Brain microvascular endothelial cell (primary cell): ENCODE measurements around the gene DEGS1.

ENCODE experiments used
- DNase-seq: peaks from one replicate; pipeline ENCODE4 v3.0.0-alpha.2; 2020
- H3K27ac ChIP-seq: fragments of 250-450 bp; sonication (Bioruptor Pico); 2 replicates; pipeline ENCODE4 v1.5.1; 2020; ENCODE audit warnings: mild to moderate bottlenecking, moderate library complexity
- H3K27me3 ChIP-seq: fragments of 250-450 bp; sonication (Bioruptor Pico); replicated peaks from 2 replicates; pipeline ENCODE4 v1.5.1; 2020; ENCODE audit warnings: mild to moderate bottlenecking
- H3K36me3 ChIP-seq: fragments of 250-450 bp; sonication (Bioruptor Pico); replicated peaks from 2 replicates; pipeline ENCODE4 v1.5.1; 2020; ENCODE audit warnings: mild to moderate bottlenecking
- H3K4me3 ChIP-seq: 2 replicates; pipeline ENCODE4 v1.5.1; 2011; ENCODE audit warnings: low read depth, mild to moderate bottlenecking, control low read depth, low read length, moderate library complexity
- CTCF ChIP-seq: IDR thresholded peaks from 2 replicates; pipeline ENCODE4 v1.5.1; 2011; ENCODE audit warnings: low read depth, mild to moderate bottlenecking, moderate library complexity, low read length, control low read depth, inconsistent platforms; ENCODE audit errors: missing control alignments
- in situ Hi-C: cut with HindIII; loops from 2 replicates; pipeline ENCODE4 v1.10.0; 2017; ENCODE audit warnings: low sequenced_read_pairs, low pct_ligation_motif_present

Gene DEGS1

GRCh38 chr1:224189561-224189960, 6.5 kb downstream of the DEGS1 start:
- TF ChIP-seq CTCF = no peak
- peaks cover 29% of the 10 kb centered on the region for H3K36me3 ChIP-seq
- no peaks in the 10 kb centered on the region for H3K27me3 ChIP-seq
- in situ Hi-C loops = no loop called here
- no peak for DNase-seq
- H3K27ac ChIP-seq = no peak overlapping the region
- no peak overlapping the region for H3K4me3 ChIP-seq

GRCh38 chr1:224192082-224192788, 9.2 kb downstream of the DEGS1 start:
- no peak for DNase-seq

GRCh38 chr1:224193319-224193966, 10.4 kb downstream of the DEGS1 start:
- no peak for DNase-seq
- Histone ChIP-seq H3K36me3 (peaks cover 27% of the 10 kb centered on the region), H3K27me3 (no peaks in the 10 kb centered on the region), H3K4me3 (no peak overlapping the region), H3K27ac (no peak overlapping the region)
- in situ Hi-C loops = no loop called here
- TF ChIP-seq CTCF = no peak

More at GRCh38 chr1:224192082-224192788, 9.2 kb downstream of the DEGS1 start:
- Histone ChIP-seq H3K27ac (no peak overlapping the region), H3K27me3 (no peaks in the 10 kb centered on the region), H3K36me3 (peaks cover 27% of the 10 kb centered on the region), H3K4me3 (no peak overlapping the region)
- TF ChIP-seq CTCF = no peak
- in situ Hi-C loops = no loop called here

- no peak overlapping the region for H3K27ac ChIP-seq
- TF ChIP-seq CTCF = no peak
- DNase-seq = no peak
- peaks cover 17% of the 10 kb centered on the region for H3K36me3 ChIP-seq
- no peaks in the 10 kb centered on the region for H3K27me3 ChIP-seq
- no peak overlapping the region for H3K4me3 ChIP-seq
- in situ Hi-C loops = no loop called here
Observed at GRCh38 chr1:224196813-224197600, 14.0 kb downstream of the DEGS1 start.

GRCh38 chr1:224198572-224198971, 15.5 kb downstream of the DEGS1 start:
- no peak for DNase-seq
- no peak overlapping the region for H3K27ac ChIP-seq
- TF ChIP-seq CTCF = no peak
- in situ Hi-C loops = no loop called here
- no peak overlapping the region for H3K4me3 ChIP-seq
- H3K27me3 ChIP-seq = no peaks in the 10 kb centered on the region
- peaks cover 5% of the 10 kb centered on the region for H3K36me3 ChIP-seq
